B cell (primary cell): ENCODE measurements around the gene EIF4EBP2.

Source experiments
- EZH2 ChIP-seq: IDR thresholded peaks from 2 replicates; pipeline ENCODE4 v1.6.1; 2012; ENCODE audit warnings: borderline replicate concordance, low read depth, mild to moderate bottlenecking, moderate library complexity, low read length; ENCODE audit not compliant: insufficient read depth, poor library complexity, severe bottlenecking
- TF ChIP-seq, protein P1 (sequence below): fragments of 200-600 bp; IDR thresholded peaks from one replicate; pipeline ENCODE4 v1.8.0; 2022; ENCODE audit warnings: antibody characterized with exemption, mild to moderate bottlenecking

DNA sequence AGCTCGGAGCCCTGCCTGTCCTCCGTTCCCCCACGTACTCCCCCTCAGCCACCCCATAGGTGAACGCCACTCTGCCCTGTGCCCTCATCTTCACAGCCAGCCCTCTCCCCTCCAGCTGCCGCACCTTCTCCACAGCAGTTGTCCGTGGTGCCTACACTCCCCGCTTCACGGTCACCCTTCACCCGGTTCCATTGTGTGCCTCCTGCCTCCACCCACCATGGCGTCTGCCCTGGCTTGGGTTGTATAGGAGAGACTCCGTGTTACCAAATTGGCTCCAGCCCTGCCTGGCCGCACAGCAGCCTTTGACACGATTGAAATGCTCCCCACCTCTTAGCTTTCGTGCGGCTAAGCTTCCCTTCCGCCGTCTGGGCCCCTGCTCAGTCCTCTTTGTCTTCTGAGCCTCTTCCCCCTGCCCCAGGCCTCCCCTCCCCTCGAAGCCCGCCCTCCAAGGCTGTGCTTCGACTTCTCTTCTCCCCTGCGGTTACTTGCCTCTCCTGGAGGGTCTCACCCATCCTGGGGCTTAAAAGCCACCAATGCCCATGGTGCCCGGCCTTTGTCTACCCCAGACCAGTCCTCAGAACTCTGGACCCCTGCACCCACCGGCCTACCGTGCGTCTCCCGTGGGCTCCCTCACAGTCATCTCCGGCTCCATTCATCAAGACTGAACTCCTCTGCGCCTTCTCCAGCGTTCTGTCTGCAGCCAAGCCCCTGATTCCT, 56.0 kb downstream of the EIF4EBP2 start:
- TF ChIP-seq EZH2: no peak
- TF ChIP-seq, protein P1, sequence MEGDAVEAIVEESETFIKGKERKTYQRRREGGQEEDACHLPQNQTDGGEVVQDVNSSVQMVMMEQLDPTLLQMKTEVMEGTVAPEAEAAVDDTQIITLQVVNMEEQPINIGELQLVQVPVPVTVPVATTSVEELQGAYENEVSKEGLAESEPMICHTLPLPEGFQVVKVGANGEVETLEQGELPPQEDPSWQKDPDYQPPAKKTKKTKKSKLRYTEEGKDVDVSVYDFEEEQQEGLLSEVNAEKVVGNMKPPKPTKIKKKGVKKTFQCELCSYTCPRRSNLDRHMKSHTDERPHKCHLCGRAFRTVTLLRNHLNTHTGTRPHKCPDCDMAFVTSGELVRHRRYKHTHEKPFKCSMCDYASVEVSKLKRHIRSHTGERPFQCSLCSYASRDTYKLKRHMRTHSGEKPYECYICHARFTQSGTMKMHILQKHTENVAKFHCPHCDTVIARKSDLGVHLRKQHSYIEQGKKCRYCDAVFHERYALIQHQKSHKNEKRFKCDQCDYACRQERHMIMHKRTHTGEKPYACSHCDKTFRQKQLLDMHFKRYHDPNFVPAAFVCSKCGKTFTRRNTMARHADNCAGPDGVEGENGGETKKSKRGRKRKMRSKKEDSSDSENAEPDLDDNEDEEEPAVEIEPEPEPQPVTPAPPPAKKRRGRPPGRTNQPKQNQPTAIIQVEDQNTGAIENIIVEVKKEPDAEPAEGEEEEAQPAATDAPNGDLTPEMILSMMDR: no peak
